COLO668 (cell line): ENCODE data around the gene PLPP6.

Experiments
- DNase-seq: peaks from one replicate; lab custom pipeline; 2025; ENCODE audit not compliant: unreplicated experiment; lab: John Stamatoyannopoulos, UW

The PLPP6 gene

GRCh38 chr9:4690144-4690543, 28.1 kb downstream of the PLPP6 start:
- no peak for DNase-seq

GRCh38 chr9:4691795-4692194, 29.7 kb downstream of the PLPP6 start:
- DNase-seq = no peak

- no peak for DNase-seq
Measured at GRCh38 chr9:4700091-4700490, 38.0 kb downstream of the PLPP6 start.

GRCh38 chr9:4700932-4701331, 38.8 kb downstream of the PLPP6 start:
- no peak for DNase-seq

- DNase-seq = no peak
Measured at GRCh38 chr9:4701526-4701925, 39.4 kb downstream of the PLPP6 start.

- no peak for DNase-seq
Measured at GRCh38 chr9:4704129-4704528, 42.0 kb downstream of the PLPP6 start.

- DNase-seq = no peak
Measured at GRCh38 chr9:4706021-4706420, 43.9 kb downstream of the PLPP6 start.

GRCh38 chr9:4706971-4707622, 45.0 kb downstream of the PLPP6 start:
- no peak for DNase-seq

GRCh38 chr9:4709380-4709779, 47.3 kb downstream of the PLPP6 start:
- DNase-seq = no peak

GRCh38 chr9:4713849-4714248, 51.8 kb downstream of the PLPP6 start:
- DNase-seq = no peak

- DNase-seq = no peak
Measured at GRCh38 chr9:4714266-4715016, 52.3 kb downstream of the PLPP6 start.
